Breast epithelium (tissue), 4 donors: ENCODE results near the gene HSD11B2. TPM values are rescaled to one million over a fixed set of nuclear protein-coding genes. Genes with fewer than 3 reads are reported as not detected.

Experiments used
- DNase-seq, 2 donors: peaks; one replicate each; pipeline ENCODE4 v3.0.0-alpha.2; 2019; ENCODE audit warnings: low spot score in 2 of 2
- H3K27ac ChIP-seq, 2 donors: fragments of 200-600 bp; sonication (generic) in 1 of 2; one replicate each; pipeline ENCODE4 v1.5.1; 2016 to 2019; ENCODE audit warnings: mild to moderate bottlenecking in 1 of 2
- H3K27me3 ChIP-seq, 2 donors: fragments of 200-600 bp; sonication (generic) in 1 of 2; one replicate each; pipeline versions ENCODE4 v1.5.1 to v1.6.0; 2017 to 2019; ENCODE audit warnings: control low read depth in 1 of 2, mild to moderate bottlenecking in 1 of 2
- H3K36me3 ChIP-seq: fragments of 200-600 bp; one replicate; pipeline ENCODE4 v1.5.1; 2019
- H3K4me1 ChIP-seq, 2 donors: fragments of 200-600 bp; sonication (generic); one replicate each; pipeline ENCODE4 v1.5.1; 2016 to 2019; ENCODE audit warnings: control low read depth in 1 of 2
- H3K4me3 ChIP-seq, 3 donors: fragments of 200-600 bp; sonication (generic); 1 replicate in 2 of 3; 2 replicates in 1 of 3; pipeline ENCODE4 v1.5.1; 2016 to 2019; ENCODE audit warnings: mild to moderate bottlenecking in 3 of 3, moderate library complexity in 2 of 3
- H3K9me3 ChIP-seq, 2 donors: fragments of 200-600 bp; sonication (generic) in 1 of 2; one replicate each; pipeline ENCODE4 v1.5.1; 2016 to 2019; ENCODE audit warnings: control low read depth in 1 of 2
- POLR2A ChIP-seq: fragments of 450-650 bp; IDR thresholded peaks from one replicate; pipeline ENCODE4 v1.6.1; 2016; ENCODE audit warnings: antibody characterized with exemption, mild to moderate bottlenecking, moderate library complexity
- POLR2AphosphoS5 ChIP-seq, 3 donors: sonication (generic); formaldehyde crosslinking; IDR thresholded peaks; one replicate each; pipeline ENCODE4 v1.6.1; 2017; ENCODE audit warnings: antibody characterized with exemption in 3 of 3
- intact Hi-C: fragments of 100-400 bp; cut with DNase I; formaldehyde crosslinking; loops from one replicate; pipeline ENCODE4 v1.15.1; 2023; ENCODE audit warnings: low total_unique reads
- total RNA-seq, 3 donors: library from RNA; depleted of rRNA; stranded (reverse); fragments of >200 nt; gene quantifications; one replicate each; pipeline ENCODE4 v1.1.0, GENCODE V29; 2016
- TF ChIP-seq, protein P1 (sequence below), 3 donors: fragments of 450-650 bp; IDR thresholded peaks; one replicate each; pipeline ENCODE4 v1.5.1; 2016 to 2017; ENCODE audit warnings: antibody characterized with exemption in 3 of 3, mild to moderate bottlenecking in 3 of 3, moderate library complexity in 3 of 3

The HSD11B2 gene
- total RNA-seq, 3 donors from 2014 or later = 0.32 to 66.9 (median 10.2) TPM

DNA sequence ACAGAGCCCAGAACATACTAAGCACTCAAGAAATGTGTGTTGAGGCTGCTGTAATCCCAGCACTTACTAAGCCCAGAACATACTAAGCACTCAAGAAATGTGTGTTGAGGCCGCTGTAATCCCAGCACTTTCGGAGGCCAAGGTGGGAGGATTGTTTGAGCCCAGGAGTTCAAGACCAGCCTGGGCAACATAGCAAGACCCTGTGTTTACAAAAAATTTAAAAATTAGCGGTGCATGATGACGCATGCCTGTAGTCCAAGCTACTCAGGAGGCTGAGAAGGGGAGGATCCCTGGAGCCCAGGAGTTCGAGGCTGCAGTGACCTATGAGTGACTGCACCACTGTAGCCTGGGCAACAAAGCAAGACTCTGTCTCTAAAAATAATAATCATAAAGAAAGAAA, 7.9 kb upstream of the HSD11B2 start:
- DNase-seq = no peak
- no peak overlapping the region for H3K27ac ChIP-seq
- H3K9me3 ChIP-seq = no peaks in the 10 kb centered on the region
- H3K4me3 ChIP-seq = no peak overlapping the region
- no peak for TF ChIP-seq POLR2A
- TF ChIP-seq, protein P1, sequence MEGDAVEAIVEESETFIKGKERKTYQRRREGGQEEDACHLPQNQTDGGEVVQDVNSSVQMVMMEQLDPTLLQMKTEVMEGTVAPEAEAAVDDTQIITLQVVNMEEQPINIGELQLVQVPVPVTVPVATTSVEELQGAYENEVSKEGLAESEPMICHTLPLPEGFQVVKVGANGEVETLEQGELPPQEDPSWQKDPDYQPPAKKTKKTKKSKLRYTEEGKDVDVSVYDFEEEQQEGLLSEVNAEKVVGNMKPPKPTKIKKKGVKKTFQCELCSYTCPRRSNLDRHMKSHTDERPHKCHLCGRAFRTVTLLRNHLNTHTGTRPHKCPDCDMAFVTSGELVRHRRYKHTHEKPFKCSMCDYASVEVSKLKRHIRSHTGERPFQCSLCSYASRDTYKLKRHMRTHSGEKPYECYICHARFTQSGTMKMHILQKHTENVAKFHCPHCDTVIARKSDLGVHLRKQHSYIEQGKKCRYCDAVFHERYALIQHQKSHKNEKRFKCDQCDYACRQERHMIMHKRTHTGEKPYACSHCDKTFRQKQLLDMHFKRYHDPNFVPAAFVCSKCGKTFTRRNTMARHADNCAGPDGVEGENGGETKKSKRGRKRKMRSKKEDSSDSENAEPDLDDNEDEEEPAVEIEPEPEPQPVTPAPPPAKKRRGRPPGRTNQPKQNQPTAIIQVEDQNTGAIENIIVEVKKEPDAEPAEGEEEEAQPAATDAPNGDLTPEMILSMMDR (IDR thresholded peaks at IDR 0.05) = no peak
- no peak for TF ChIP-seq POLR2AphosphoS5 (IDR thresholded peaks at IDR 0.05)
- peaks cover 3 to 5% of the 10 kb centered on the region in 2 donors for H3K4me1 ChIP-seq
- H3K27me3 ChIP-seq = no peaks in the 10 kb centered on the region
- intact Hi-C loops = no loop called here
- H3K36me3 ChIP-seq = no peaks in the 10 kb centered on the region

DNA sequence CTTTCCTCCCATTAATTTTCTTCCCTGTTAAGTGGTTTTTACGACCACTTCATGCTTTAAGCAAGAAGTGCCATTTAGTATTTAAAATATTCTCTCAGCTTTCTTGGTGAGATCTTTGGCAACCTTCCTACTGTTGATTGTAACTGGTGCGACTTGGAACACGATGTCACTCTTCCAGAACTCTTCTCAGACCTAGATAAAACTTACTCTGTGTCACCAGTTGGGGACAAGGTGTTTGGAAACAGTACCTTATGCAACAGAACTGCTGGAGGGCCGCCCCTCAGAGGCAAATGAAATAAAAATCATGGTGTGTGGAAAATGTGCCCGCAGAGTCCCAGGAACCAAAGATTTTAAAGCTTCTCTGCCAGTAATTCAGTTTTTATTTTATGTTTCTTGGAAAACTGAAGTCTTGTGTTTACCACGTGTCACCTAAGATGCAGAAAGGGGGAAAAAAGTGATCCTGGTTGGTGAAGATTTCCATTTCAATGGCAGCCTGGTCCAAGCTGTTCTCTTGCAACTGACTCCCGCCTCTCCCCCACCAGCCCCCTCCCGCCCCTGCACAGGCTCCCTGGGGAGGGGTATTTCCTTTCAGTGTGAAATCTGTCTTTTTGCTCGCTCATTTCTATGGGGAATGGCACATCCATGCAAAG, 7.2 kb upstream of the HSD11B2 start:
- H3K9me3 ChIP-seq = no peaks in the 10 kb centered on the region
- no peak for DNase-seq
- TF ChIP-seq POLR2A (no peak), POLR2AphosphoS5 (IDR thresholded peaks at IDR 0.05) (no peak)
- TF ChIP-seq, protein P1 (IDR thresholded peaks at IDR 0.05) = no peak
- H3K4me3 ChIP-seq = no peak overlapping the region
- H3K36me3 ChIP-seq = no peaks in the 10 kb centered on the region
- peaks cover 4 to 12% of the 10 kb centered on the region in 2 donors for H3K4me1 ChIP-seq
- H3K27ac ChIP-seq = peak overlapping the region in 1 of 2 donors; percentile 21
- no peaks in the 10 kb centered on the region for H3K27me3 ChIP-seq
- intact Hi-C loops = no loop called here

DNA sequence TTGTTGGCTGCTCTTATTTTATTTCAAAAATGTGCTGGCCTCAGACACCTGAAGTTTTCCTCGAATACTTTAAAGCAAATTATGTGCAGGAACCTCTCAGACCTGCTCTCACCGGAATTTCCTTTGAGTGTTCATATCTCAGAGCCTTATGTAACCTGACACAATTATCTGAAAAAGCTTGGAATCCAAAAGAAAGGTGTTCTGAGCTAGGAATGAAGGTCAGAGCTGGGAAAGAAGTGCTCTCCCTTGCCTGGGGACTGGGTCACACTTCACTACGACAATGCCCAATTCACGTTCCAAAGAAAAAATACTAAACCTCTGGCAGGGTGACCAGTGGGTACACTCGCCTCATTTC, 6.7 kb upstream of the HSD11B2 start:
- TF ChIP-seq POLR2AphosphoS5 (IDR thresholded peaks at IDR 0.05) = no peak
- no peak for TF ChIP-seq POLR2A
- TF ChIP-seq, protein P1 (IDR thresholded peaks at IDR 0.05) = no peak
- no peaks in the 10 kb centered on the region for H3K36me3 ChIP-seq
- H3K27me3 ChIP-seq = no peaks in the 10 kb centered on the region
- no peak overlapping the region for H3K4me3 ChIP-seq
- H3K27ac ChIP-seq = peak overlapping the region; percentile 2 to 21
- H3K9me3 ChIP-seq = no peaks in the 10 kb centered on the region
- intact Hi-C loops = no loop called here
- H3K4me1 ChIP-seq = peaks cover 4 to 14% of the 10 kb centered on the region in 2 donors
- no peak for DNase-seq

DNA sequence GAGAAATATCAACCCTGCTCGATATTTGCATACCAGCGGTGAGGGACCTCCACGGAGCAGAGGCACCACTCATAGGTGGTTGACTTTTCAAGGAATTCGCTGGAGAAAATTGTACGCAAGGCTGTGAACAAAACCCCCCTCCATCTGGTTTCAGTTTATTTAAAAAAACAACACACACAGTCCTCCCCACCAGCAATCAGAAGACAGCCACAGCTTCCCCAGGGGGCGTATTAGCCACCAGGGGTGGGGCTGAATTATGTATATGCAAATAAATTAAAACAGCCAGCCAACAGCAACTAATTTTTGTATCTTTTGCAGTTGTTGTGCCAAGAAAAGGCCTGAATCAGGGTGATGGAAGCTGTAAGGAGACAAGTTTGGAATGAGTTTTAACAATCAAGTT, 5.9 kb upstream of the HSD11B2 start:
- Histone ChIP-seq H3K27ac (no peak overlapping the region), H3K4me1 (peaks cover 4 to 14% of the 10 kb centered on the region in 2 donors), H3K36me3 (no peaks in the 10 kb centered on the region), H3K4me3 (no peak overlapping the region), H3K9me3 (no peaks in the 10 kb centered on the region), H3K27me3 (no peaks in the 10 kb centered on the region)
- no peak for TF ChIP-seq POLR2A
- TF ChIP-seq, protein P1 (IDR thresholded peaks at IDR 0.05) = no peak
- no peak for TF ChIP-seq POLR2AphosphoS5 (IDR thresholded peaks at IDR 0.05)
- intact Hi-C loops = no loop called here
- DNase-seq = no peak

DNA sequence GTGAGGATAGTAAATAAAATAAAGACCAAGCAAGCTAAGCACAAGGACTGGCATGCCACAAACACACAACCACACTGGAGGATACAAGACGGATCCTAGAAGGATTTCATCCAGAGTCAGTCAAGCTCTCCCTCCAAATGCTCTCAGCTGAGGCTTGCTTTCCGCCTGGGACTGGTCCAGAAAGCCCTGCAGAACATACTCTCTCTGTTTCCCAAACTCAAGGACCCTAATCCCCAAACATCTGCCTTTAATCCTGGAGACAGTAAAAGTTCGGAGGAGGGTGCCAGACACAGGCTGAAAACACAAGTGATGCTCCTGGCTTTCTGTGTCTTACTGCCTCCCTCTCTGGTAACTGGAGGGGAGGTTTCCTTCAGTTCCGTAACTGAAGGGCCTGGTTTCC, 5.3 kb upstream of the HSD11B2 start:
- peak overlapping the region in 1 of 2 donors; percentile 30 for H3K27ac ChIP-seq
- peaks cover 4 to 14% of the 10 kb centered on the region in 2 donors for H3K4me1 ChIP-seq
- no peaks in the 10 kb centered on the region for H3K27me3 ChIP-seq
- intact Hi-C loops = no loop called here
- no peaks in the 10 kb centered on the region for H3K36me3 ChIP-seq
- DNase-seq = no peak
- H3K9me3 ChIP-seq = no peaks in the 10 kb centered on the region
- TF ChIP-seq POLR2A = no peak
- no peak for TF ChIP-seq POLR2AphosphoS5 (IDR thresholded peaks at IDR 0.05)
- TF ChIP-seq, protein P1 (IDR thresholded peaks at IDR 0.05) = no peak
- H3K4me3 ChIP-seq = no peak overlapping the region
